GM19239 (cell line): ENCODE data around the gene LRMDA.

Experiments
- DNase-seq: peaks from one replicate; pipeline ENCODE4 v3.0.0; 2011; ENCODE audit warnings: low spot score; ENCODE audit not compliant: insufficient read length
- FAIRE-seq: peaks from 2 replicates; lab custom pipeline; 2011; peaks lifted over from hg19 to GRCh38; lab: Jason Lieb, UNC

LRMDA gene

GRCh38 chr10:75525067-75525466 is 93.6 kb downstream of the LRMDA start:
- no peak for FAIRE-seq
- DNase-seq, result no peak

GRCh38 chr10:75525646-75526045 is 94.2 kb downstream of the LRMDA start:
- DNase-seq, result no peak
- no peak for FAIRE-seq

- no peak for DNase-seq
- FAIRE-seq, result no peak
These were observed 96.1 kb downstream of the LRMDA start for GRCh38 chr10:75527542-75527941.

DNA sequence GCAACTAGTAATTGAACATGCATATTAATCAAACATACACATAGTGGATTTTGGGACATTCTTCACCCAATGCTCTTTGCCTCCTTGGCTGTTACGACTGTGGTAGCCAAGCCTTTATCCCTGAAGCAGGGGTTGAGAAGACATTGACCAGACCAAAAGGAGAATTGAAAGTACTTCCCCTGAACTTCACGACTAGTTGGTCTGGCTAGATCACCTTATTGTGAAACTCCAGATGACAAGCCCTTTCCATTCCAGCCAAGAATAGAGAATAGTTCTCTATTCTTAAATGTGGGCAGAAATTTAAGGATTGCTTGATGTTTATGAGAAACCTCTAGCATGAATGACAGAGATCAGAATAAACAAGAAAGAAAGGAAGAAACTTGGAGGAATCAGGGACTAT is 97.0 kb downstream of the LRMDA start:
- DNase-seq (peak; percentile 20), FAIRE-seq (peak; percentile 67)

DNA sequence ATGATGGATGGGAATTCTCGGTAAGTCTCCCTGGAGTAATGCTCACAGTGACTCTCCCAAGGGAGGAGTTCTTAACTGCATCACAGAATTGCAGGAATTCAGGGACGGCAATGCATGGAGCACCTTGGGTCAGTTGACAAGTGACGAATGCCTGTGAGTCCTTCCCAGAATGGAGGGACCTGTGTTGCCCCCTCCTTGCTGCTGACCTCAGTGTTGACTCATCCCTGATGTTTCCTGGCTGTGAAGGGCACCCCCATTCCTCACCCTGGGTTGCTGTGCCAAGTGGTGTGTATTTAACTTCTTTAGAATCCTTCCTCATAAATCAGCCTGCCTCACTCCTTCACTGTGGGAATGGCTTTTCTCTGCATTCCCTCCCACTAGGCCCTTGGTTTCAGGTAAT is 98.9 kb downstream of the LRMDA start:
- FAIRE-seq (no peak), DNase-seq (no peak)

DNA sequence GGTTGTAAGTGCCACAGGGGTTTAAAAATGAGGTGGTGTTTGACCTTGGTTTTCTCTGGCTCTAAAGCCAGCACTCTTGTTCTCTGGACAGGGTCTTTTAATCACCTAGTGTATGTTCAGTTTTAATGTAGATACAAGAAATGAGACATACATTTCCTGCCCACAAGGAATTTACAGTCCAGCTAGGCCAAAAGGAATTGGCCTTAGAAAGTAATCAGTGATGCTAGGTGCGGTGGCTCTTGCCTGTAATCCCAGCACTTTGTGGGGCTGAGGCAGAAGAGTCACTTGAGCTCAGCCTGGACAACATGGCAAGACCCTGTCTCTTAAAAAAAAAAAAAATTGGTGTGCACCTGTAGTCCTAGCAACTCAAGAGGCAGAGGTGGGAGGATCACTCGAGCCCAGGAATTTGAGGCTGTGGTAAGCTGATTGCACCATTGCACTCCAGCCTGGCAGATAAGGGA is 100.2 kb downstream of the LRMDA start:
- FAIRE-seq (no peak), DNase-seq (no peak)

- no peak for FAIRE-seq
- no peak for DNase-seq
These were observed 101.0 kb downstream of the LRMDA start for GRCh38 chr10:75532253-75532924.

DNA sequence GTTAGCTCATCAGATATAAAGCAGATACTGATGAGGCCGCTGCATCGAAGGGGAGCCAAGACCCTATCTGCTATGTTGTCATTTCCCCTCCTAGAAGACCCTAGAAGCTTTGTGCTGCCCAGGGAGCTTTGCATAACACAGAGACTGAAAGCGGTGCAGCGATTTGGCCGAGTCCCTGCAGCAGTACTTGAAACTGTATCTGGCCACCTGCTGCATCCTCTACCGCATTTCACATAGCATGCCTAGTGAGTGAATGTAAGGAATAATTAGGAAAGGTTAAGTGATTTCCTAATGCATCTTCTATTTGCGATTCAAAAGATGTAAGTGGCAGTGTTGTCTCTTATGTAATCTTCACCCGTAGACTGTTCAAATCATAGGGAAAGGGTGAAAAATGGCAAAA is 106.7 kb downstream of the LRMDA start:
- DNase-seq (no peak), FAIRE-seq (no peak)

DNA sequence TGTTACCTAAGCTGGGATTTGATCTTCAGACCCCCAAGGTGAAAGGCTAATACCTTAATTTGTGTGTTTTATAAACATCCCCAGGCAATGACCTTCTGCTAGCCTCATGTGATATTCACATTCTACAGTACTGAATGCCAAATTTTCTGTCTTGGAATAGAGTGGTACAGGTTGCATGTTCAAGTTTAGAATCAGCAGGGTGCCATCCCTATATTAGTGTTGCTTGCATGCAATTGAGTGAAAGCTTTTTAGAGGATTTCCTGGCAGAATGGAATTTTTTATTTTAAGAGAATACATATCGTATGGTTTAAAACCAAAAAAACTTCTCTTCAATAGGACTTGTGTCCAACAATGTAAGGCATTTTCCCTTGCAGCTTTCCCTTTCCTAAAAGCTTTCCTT is 107.3 kb downstream of the LRMDA start:
- DNase-seq (no peak), FAIRE-seq (no peak)

- DNase-seq (no peak), FAIRE-seq (no peak)
These were observed 109.0 kb downstream of the LRMDA start for GRCh38 chr10:75540357-75540966.

DNA sequence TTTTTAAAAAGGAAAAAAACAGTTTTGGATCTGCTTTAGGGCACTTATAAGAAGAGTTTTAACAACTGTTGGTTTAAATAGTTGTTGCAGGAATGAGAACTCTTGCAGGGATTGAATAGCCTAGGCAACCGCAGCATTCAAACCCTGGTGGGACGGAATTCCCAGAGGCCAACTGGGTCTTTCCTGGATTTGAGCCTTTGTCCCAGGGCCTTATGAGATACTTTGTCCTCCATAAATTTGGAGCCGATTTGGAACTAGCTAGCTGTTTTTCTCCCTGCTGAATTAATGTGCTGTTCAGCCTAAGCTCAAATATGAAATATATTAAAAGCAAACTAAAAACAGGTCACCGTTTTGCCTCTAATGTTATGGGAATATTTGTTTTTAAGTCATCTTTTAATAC is 109.6 kb downstream of the LRMDA start:
- DNase-seq, result no peak
- FAIRE-seq, result no peak

- FAIRE-seq (no peak), DNase-seq (no peak)
These were observed 110.0 kb downstream of the LRMDA start for GRCh38 chr10:75541411-75541810.

- peak; percentile 51 for FAIRE-seq
These were observed 110.7 kb downstream of the LRMDA start for GRCh38 chr10:75542084-75542483.

GRCh38 chr10:75542906-75543305 is 111.5 kb downstream of the LRMDA start:
- DNase-seq, result no peak
- FAIRE-seq, result no peak

More at GRCh38 chr10:75542084-75542483, 110.7 kb downstream of the LRMDA start:
- DNase-seq, result no peak

GRCh38 chr10:75544386-75544785 is 113.0 kb downstream of the LRMDA start:
- no peak for FAIRE-seq
- no peak for DNase-seq

DNA sequence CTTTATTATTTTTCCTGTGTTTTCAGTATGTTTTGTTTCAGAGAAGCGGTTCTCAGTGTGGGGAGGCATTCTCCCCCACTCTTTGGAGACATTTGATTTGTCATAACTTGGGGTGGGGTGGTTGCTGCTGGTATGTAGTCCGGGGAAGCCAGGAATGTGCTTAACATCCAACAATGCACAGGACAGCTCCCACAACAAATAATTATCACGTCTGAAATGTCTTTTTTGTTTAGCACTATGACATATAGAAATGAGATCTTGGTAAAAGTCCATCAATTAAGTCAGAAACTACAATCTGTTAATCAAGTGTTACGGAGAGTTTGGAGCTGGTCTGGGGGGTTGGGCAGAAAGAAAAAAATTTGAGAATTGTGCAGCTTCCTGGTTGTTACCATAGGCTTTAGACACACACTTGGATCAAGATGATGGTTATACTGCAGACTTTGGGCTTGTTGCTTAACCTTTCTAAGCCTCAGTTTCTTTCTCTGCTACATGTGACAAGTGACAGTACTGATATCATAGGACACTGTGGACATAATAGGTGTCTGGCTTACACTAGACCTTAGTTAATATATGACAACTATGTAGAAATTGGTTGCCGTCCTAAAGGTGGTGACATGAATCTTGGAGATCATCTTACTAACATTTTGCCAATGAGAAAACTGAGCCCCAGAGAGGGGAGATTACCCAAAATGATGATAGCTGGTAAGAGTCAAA is 113.7 kb downstream of the LRMDA start:
- FAIRE-seq, result no peak
- no peak for DNase-seq

DNA sequence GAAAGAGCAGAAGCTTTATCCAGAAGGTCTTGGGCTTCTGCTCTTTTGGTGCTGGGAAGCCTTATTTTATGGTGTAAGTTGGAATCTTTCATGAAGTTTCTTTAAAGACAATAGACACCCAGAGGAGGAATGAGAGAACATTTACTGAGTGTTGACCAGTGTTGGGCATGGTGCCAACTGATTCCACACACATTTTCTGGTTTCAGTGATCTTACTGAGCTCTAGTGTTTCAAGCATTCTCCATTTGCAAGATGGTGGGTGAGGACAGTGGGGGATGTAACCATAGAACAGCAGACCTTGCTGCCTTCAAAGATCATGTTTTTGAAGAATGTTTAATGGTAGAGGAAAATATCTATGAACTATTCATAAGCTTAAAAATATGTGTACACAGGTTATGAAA is 114.6 kb downstream of the LRMDA start:
- FAIRE-seq, result no peak
- DNase-seq, result no peak

GRCh38 chr10:75547391-75548298 is 116.2 kb downstream of the LRMDA start:
- DNase-seq, result no peak
- FAIRE-seq, result peak; percentile 61

DNA sequence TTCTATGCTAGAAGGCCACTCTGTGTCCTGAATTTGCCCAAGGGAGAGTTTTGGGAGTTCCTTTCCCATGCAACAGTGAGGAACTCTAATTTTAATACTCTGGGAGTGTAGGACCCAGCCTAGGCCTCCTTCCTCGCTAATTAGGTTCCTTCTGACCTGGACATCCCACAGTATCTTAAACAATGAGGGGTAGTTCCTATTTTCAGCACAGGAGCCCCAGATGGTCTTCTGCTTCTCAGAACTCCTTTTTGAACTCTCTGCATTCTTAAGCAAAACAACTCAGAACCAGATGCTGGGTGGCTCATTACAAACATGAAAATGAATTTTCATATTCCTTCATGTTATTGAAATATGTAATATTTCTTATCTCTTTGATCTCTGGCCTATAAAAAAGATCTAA is 116.9 kb downstream of the LRMDA start:
- DNase-seq, result no peak
- FAIRE-seq, result no peak

DNA sequence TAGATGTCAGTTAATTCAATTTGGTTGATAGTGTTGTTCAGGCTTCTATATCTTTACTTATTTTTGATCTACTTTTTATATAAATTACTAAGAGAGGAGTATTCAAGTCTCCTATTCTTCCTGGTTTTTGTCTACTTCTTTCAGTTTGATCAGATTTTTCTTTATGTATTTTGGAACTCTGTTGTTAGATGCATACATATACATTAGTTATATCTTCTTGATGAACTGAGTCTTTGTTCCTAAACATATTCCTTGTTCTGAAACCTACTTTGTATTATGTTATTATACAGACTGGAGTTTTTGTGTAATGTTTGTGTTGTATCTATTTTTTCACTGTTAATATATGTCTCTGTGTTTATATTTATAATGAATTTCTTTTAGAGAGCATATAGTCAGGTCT is 118.8 kb downstream of the LRMDA start:
- FAIRE-seq (no peak), DNase-seq (no peak)
